Activated CD8-positive, alpha-beta T cell treated with anti-CD3 and anti-CD28 coated beads, Interleukin-2, amount 10 ng/mL, durations not matched to agents 7 days and 5 days (primary cell): ENCODE data around the gene MYZAP. TPM values are rescaled to one million over a fixed set of nuclear protein-coding genes. Genes with fewer than 3 reads are reported as not detected.

Experiments
- ATAC-seq: fragments of 150-1000 bp; cut with Tn5 transposase; one replicate; pipeline ENCODE4 v1.10.0; 2021; ENCODE audit warnings: moderate library complexity
- CTCF ChIA-PET: fragments of 350-600 bp; sonication (Branson Sonifier 250); formaldehyde crosslinking; loops from one replicate; lab custom pipeline; 2021; ENCODE audit warnings: antibody characterized with exemption; lab: Charles Lee
- POLR2A ChIA-PET: fragments of 350-600 bp; sonication (Branson Sonifier 250); formaldehyde crosslinking; loops from one replicate; lab custom pipeline; 2021; ENCODE audit warnings: antibody characterized with exemption; lab: Charles Lee
- DNase-seq: peaks from one replicate; pipeline ENCODE4 v3.0.0-alpha.2; 2020
- H3K27ac Mint-ChIP-seq: one replicate; pipeline ENCODE4 v1.8.0; 2021; ENCODE audit warnings: mild to moderate bottlenecking, mixed read lengths
- H3K27me3 Mint-ChIP-seq: one replicate; pipeline ENCODE4 v1.8.0; 2021; ENCODE audit warnings: low read depth, mixed read lengths
- H3K36me3 Mint-ChIP-seq: one replicate; pipeline ENCODE4 v1.8.0; 2021; ENCODE audit warnings: low read depth, mixed read lengths
- H3K4me1 Mint-ChIP-seq: one replicate; pipeline ENCODE4 v1.8.0; 2021; ENCODE audit warnings: low read depth, mixed read lengths
- H3K4me3 Mint-ChIP-seq: one replicate; pipeline ENCODE4 v1.8.0; 2021; ENCODE audit warnings: mild to moderate bottlenecking, mixed read lengths
- H3K9me3 Mint-ChIP-seq: one replicate; pipeline ENCODE4 v1.8.0; 2022; ENCODE audit warnings: mixed read lengths; ENCODE audit not compliant: insufficient read depth
- total RNA-seq, 2 experiments: library from RNA; stranded (reverse); gene quantifications; one replicate each; pipeline ENCODE4 v1.2.3, GENCODE V29; 2021

MYZAP gene
- total RNA-seq, 2 experiments from 2014 or later, result not detected

- no peak overlapping the region for H3K27ac Mint-ChIP-seq
- DNase-seq (no peak), ATAC-seq (no peak)
- H3K36me3 Mint-ChIP-seq, result no peaks in the 10 kb centered on the region
- H3K9me3 Mint-ChIP-seq, result no peaks in the 10 kb centered on the region
- peaks cover 14% of the 10 kb centered on the region for H3K4me1 Mint-ChIP-seq
- peaks cover 14% of the 10 kb centered on the region for H3K27me3 Mint-ChIP-seq
- ChIA-PET CTCF (interaction anchor here (1.6 kb wide), 1 partner anchor 13 kb away, joined by 5 read pairs; no protein-coding TSS in a partner anchor), POLR2A (no interaction called here)
- no peak overlapping the region for H3K4me3 Mint-ChIP-seq
Measured at GRCh38 chr15:57654153-57654852, 62.6 kb downstream of the MYZAP start.

GRCh38 chr15:57655053-57655452, 63.3 kb downstream of the MYZAP start:
- H3K36me3 Mint-ChIP-seq, result no peaks in the 10 kb centered on the region
- no peak for ATAC-seq
- no peaks in the 10 kb centered on the region for H3K9me3 Mint-ChIP-seq
- no peak overlapping the region for H3K27ac Mint-ChIP-seq
- POLR2A ChIA-PET, result no interaction called here
- no peak overlapping the region for H3K4me3 Mint-ChIP-seq
- DNase-seq, result no peak
- CTCF ChIA-PET, result no interaction called here
- peaks cover 14% of the 10 kb centered on the region for H3K4me1 Mint-ChIP-seq
- peaks cover 12% of the 10 kb centered on the region for H3K27me3 Mint-ChIP-seq

- Mint-ChIP-seq H3K27ac (no peak overlapping the region), H3K27me3 (peaks cover 13% of the 10 kb centered on the region), H3K36me3 (no peaks in the 10 kb centered on the region), H3K4me1 (peaks cover 14% of the 10 kb centered on the region), H3K9me3 (no peaks in the 10 kb centered on the region), H3K4me3 (no peak overlapping the region)
- ChIA-PET POLR2A (no interaction called here), CTCF (interaction anchor here (0.7 kb wide), 1 partner anchor 112 kb away, joined by 3 read pairs; no protein-coding TSS in a partner anchor)
- DNase-seq, result no peak
- ATAC-seq, result no peak
Measured at GRCh38 chr15:57655809-57656208, 64.1 kb downstream of the MYZAP start.

- Mint-ChIP-seq H3K9me3 (no peaks in the 10 kb centered on the region), H3K4me1 (peaks cover 10% of the 10 kb centered on the region), H3K27me3 (peaks cover 16% of the 10 kb centered on the region), H3K27ac (no peak overlapping the region), H3K36me3 (no peaks in the 10 kb centered on the region), H3K4me3 (no peak overlapping the region)
- POLR2A ChIA-PET, result no interaction called here
- DNase-seq (no peak), ATAC-seq (no peak)
- CTCF ChIA-PET, result interaction anchor here (0.7 to 1.5 kb wide), 2 partner anchors 105 to 111 kb away, joined by 3 read pairs; no protein-coding TSS in a partner anchor
Measured at GRCh38 chr15:57656434-57656833, 64.7 kb downstream of the MYZAP start.

GRCh38 chr15:57657619-57658018, 65.9 kb downstream of the MYZAP start:
- ChIA-PET CTCF (interaction anchor here (1.5 kb wide), 1 partner anchor 106 kb away, joined by 3 read pairs; no protein-coding TSS in a partner anchor), POLR2A (no interaction called here)
- Mint-ChIP-seq H3K27me3 (peaks cover 23% of the 10 kb centered on the region), H3K4me1 (no peaks in the 10 kb centered on the region), H3K4me3 (no peak overlapping the region), H3K27ac (no peak overlapping the region), H3K9me3 (no peaks in the 10 kb centered on the region), H3K36me3 (no peaks in the 10 kb centered on the region)
- DNase-seq (no peak), ATAC-seq (no peak)

- DNase-seq (no peak), ATAC-seq (no peak)
- Mint-ChIP-seq H3K27ac (no peak overlapping the region), H3K27me3 (peaks cover 37% of the 10 kb centered on the region), H3K4me3 (no peak overlapping the region), H3K36me3 (no peaks in the 10 kb centered on the region), H3K4me1 (no peaks in the 10 kb centered on the region), H3K9me3 (no peaks in the 10 kb centered on the region)
- ChIA-PET CTCF (interaction anchor here (1.3 kb wide), 1 partner anchor 21 kb away, joined by 4 read pairs; no protein-coding TSS in a partner anchor), POLR2A (no interaction called here)
Measured at GRCh38 chr15:57662091-57662744, 70.5 kb downstream of the MYZAP start.

- no peak for DNase-seq
- H3K4me3 Mint-ChIP-seq, result no peak overlapping the region
- CTCF ChIA-PET, result no interaction called here
- ATAC-seq, result no peak
- no peaks in the 10 kb centered on the region for H3K9me3 Mint-ChIP-seq
- no peaks in the 10 kb centered on the region for H3K4me1 Mint-ChIP-seq
- POLR2A ChIA-PET, result no interaction called here
- H3K27me3 Mint-ChIP-seq, result peaks cover 38% of the 10 kb centered on the region
- no peak overlapping the region for H3K27ac Mint-ChIP-seq
- no peaks in the 10 kb centered on the region for H3K36me3 Mint-ChIP-seq
Measured at GRCh38 chr15:57662802-57663201, 71.1 kb downstream of the MYZAP start.

- H3K9me3 Mint-ChIP-seq, result no peaks in the 10 kb centered on the region
- no peaks in the 10 kb centered on the region for H3K4me1 Mint-ChIP-seq
- H3K4me3 Mint-ChIP-seq, result no peak overlapping the region
- ChIA-PET CTCF (no interaction called here), POLR2A (no interaction called here)
- DNase-seq, result no peak
- no peak overlapping the region for H3K27ac Mint-ChIP-seq
- H3K27me3 Mint-ChIP-seq, result peaks cover 35% of the 10 kb centered on the region
- no peak for ATAC-seq
- no peaks in the 10 kb centered on the region for H3K36me3 Mint-ChIP-seq
Measured at GRCh38 chr15:57663262-57663661, 71.6 kb downstream of the MYZAP start.

- ATAC-seq (no peak), DNase-seq (no peak)
- H3K9me3 Mint-ChIP-seq, result no peaks in the 10 kb centered on the region
- H3K4me3 Mint-ChIP-seq, result no peak overlapping the region
- ChIA-PET POLR2A (no interaction called here), CTCF (interaction anchor here (1.6 to 1.7 kb wide), 2 partner anchors 23 to 67 kb away, joined by 3 to 5 read pairs; no protein-coding TSS in a partner anchor)
- no peak overlapping the region for H3K27ac Mint-ChIP-seq
- H3K4me1 Mint-ChIP-seq, result no peaks in the 10 kb centered on the region
- H3K36me3 Mint-ChIP-seq, result no peaks in the 10 kb centered on the region
- H3K27me3 Mint-ChIP-seq, result peaks cover 41% of the 10 kb centered on the region
Measured at GRCh38 chr15:57665194-57665593, 73.5 kb downstream of the MYZAP start.

GRCh38 chr15:57665939-57666338, 74.2 kb downstream of the MYZAP start:
- H3K9me3 Mint-ChIP-seq, result no peaks in the 10 kb centered on the region
- CTCF ChIA-PET, result interaction anchor here (1.7 kb wide), 1 partner anchor 24 kb away, joined by 5 read pairs; no protein-coding TSS in a partner anchor
- no peaks in the 10 kb centered on the region for H3K4me1 Mint-ChIP-seq
- POLR2A ChIA-PET, result no interaction called here
- no peak overlapping the region for H3K27ac Mint-ChIP-seq
- DNase-seq (no peak), ATAC-seq (no peak)
- H3K36me3 Mint-ChIP-seq, result no peaks in the 10 kb centered on the region
- peaks cover 39% of the 10 kb centered on the region for H3K27me3 Mint-ChIP-seq
- no peak overlapping the region for H3K4me3 Mint-ChIP-seq

GRCh38 chr15:57667171-57667849, 75.6 kb downstream of the MYZAP start:
- ChIA-PET CTCF (interaction anchor here (0.6 kb wide), 1 partner anchor 15 kb away, joined by 3 read pairs; no protein-coding TSS in a partner anchor), POLR2A (interaction anchor here (1.0 kb wide), 1 partner anchor 40 kb away, joined by 3 read pairs; no protein-coding TSS in a partner anchor)
- DNase-seq, result no peak
- no peak overlapping the region for H3K27ac Mint-ChIP-seq
- H3K36me3 Mint-ChIP-seq, result no peaks in the 10 kb centered on the region
- no peaks in the 10 kb centered on the region for H3K4me1 Mint-ChIP-seq
- no peak for ATAC-seq
- H3K9me3 Mint-ChIP-seq, result no peaks in the 10 kb centered on the region
- peaks cover 36% of the 10 kb centered on the region for H3K27me3 Mint-ChIP-seq
- H3K4me3 Mint-ChIP-seq, result no peak overlapping the region
